Testis (tissue), 2 donors: ENCODE measurements around the gene HSFX3.

Experiments
- CTCF ChIP-seq, 3 experiments: fragments of 450-650 bp in 2 of 3; fragments of 200-600 bp in 1 of 3; sonication (generic) in 1 of 3; IDR thresholded peaks; one replicate each; pipeline ENCODE4 v1.5.1; 2016 to 2019; ENCODE audit warnings: antibody characterized with exemption in 3 of 3, mild to moderate bottlenecking in 2 of 3, moderate library complexity in 1 of 3
- POLR2A ChIP-seq: fragments of 450-650 bp; IDR thresholded peaks from one replicate; pipeline ENCODE4 v1.6.1; 2017; ENCODE audit warnings: antibody characterized with exemption, mild to moderate bottlenecking, moderate library complexity

DNA sequence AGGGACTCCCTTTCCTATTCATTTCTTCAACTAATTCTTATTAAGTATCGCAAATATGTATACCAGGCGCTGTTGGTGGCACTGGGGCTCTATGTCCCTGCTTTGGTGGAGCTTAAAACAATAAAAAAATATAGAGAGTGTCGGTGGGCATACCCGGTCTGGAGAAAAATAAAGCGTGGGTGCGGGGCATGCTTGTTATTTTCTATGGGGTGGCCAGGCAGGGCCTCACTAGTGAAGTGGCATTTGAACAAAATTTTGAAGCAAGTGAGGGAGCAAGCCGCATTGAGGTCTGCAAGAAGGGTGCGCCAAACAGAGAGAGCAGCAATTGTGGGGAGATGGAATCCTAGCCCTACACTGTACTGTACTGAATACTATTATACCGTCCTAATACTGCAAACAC is 44.1 kb downstream of the HSFX3 start:
- TF ChIP-seq POLR2A (no peak), CTCF (IDR thresholded peaks at IDR 0.05) (no peak)
